HG02610 (cell line): Measurements from ENCODE around the gene ZDHHC22.

ENCODE experiments used
- ATAC-seq: cut with Tn5 transposase; IDR thresholded peaks from one replicate; pipeline ENCODE4 v1.9.1; 2021; ENCODE audit warnings: mild to moderate bottlenecking, moderate library complexity; ENCODE audit not compliant: unreplicated experiment

The ZDHHC22 gene

DNA sequence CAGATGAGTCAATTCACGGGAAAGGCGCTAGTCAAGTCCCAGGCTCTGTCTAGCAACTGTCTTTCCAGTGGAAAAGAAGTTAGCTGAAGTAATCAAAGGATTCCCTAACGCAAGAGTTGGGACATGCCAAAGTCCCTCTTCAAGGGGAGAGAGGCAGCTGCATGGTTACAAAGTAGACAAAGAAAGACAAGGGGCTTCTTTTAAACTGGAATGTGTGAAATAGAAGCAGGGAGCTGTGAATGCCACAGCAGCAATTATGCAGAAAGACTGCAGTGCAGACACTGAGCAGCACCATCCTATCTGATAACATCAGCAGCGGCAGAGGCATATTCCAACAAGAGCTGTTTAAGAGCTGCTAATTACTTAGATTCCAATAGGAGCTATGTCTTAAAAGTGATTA lies 56.1 kb downstream of the ZDHHC22 start:
- no peak for ATAC-seq

DNA sequence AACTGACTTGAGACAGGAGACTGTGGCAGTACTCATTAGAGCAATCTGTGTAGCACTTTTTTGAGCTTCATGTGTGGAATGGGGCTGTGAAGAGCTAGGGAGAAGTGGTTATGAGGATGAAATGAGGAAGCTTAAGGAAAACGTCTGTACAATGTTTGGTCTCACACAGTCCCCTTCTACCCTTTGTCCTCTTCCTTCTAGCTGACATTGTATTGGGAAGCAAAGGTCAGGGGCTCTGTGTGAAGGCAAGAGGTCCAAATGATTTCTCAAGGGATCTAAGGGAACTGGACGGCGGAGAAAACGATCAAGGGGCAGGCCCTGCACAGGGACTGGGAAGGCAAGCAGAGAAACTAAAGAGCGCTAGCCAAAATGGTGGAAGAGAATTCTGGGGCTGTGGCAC lies 56.6 kb downstream of the ZDHHC22 start:
- no peak for ATAC-seq

DNA sequence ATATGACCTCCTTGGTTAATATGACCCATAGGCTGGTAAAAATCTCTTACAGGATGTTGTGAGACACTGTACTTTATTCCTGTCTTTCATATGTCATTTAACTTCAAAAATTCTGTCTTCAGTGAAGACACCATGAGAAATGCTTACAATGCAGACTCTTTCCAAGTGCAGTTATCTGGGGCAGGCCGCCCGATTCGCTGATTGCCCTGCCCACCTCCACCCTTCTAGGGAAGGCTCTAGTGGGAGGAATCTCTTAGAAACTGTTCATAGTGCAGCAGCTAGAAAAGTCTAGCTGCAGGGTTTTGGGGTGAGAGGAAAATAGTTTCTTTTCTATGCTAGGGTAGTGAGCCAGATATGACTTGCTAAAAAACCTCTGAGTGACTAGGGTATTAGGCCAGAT lies 58.5 kb downstream of the ZDHHC22 start:
- ATAC-seq, result no peak

DNA sequence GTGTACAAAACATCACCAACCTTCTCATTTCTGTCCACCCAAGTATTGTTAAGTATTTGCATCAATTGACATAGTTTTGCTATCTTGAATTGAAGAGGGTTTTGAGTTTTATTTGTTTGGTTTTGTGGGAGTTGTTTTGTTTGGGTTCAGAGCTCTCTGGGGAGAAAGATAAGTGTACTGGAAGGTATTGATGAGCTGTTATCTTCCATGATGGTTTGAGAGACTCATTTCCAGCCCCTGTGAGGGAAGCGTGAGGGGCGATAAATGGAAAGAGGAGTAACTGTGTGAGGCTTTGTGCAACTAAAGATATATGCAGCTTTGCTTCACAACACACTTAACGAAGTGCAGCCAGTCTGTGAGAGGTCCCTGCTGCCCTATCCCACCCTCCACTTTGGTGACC lies 59.2 kb downstream of the ZDHHC22 start:
- no peak for ATAC-seq
